T-helper 2 cell (primary cell): Measurements from ENCODE around the gene C11orf68.
A peak's percentile ranks its signal among the peaks of the same experiment; 100 is the strongest.
"Not testable (repeated sequence)": the region's sequence is repeated elsewhere in the genome, so short reads cannot be mapped to it uniquely, and the experiment has no call there.

Experiments
- DNase-seq, 5 experiments: peaks; one replicate each; pipeline versions ENCODE4 v3.0.0 to v3.0.0-alpha.2; 2012 to 2022
- total RNA-seq, 2 donors: gene quantifications; one replicate each; lab custom pipeline; 2026; lab: John Stamatoyannopoulos, UW

Gene C11orf68
- total RNA-seq: 8.1 to 12.0 reads per million in 2 donors

DNA sequence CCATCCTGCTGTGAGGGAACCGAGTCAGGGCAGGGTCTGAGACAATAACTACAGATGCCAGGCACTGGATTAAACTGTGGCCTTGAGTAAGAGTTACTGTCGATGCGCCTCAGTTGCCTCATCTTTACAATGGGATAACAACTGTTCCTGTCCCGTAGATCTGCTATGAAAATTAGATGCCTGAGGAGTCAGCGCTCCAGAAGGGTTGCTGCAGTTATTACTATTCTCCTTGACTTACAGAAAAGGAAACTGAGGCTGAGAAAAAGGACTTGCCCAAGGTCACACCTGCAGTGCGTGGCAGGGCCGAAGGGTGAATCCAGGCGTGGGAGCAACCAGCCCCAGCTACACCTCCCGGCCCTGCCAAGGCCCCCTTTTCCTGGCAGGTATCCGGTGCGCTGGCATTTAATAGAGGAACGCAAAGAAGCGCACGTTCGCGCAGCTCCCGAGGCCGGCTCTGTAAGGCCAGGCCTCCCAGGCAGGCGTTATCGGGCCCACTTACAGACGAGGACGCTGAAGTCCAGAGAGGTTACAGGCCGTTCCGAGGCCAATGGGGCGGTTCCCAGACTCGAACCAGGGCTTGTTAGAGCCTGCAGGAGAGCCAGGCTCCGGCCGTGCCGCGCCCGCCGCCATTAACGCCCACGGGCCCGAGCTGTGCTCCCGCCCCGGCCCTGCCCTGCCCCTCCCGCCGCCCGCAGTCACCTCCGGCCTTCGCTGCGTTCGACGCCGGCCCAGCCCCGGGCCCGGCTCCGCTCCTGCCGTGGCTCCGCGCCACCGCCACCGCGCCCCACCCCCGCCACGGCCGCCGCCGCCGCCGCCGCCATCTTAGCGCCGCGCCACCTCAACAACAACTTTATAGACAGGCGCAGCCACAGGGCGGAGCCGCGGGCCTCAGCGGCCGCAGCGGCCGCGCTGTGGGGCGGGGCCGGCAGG, at the start of gene C11orf68:
Gene C11orf68 (minus strand): TSS at position 852 of the 930 bp plus-strand sequence. CDS start 31 bp downstream, at position 821.
- DNase-seq: no peak

GRCh38 chr11:65967329-65967934, 48.6 kb upstream of the C11orf68 start:
- DNase-seq: no peak

DNA sequence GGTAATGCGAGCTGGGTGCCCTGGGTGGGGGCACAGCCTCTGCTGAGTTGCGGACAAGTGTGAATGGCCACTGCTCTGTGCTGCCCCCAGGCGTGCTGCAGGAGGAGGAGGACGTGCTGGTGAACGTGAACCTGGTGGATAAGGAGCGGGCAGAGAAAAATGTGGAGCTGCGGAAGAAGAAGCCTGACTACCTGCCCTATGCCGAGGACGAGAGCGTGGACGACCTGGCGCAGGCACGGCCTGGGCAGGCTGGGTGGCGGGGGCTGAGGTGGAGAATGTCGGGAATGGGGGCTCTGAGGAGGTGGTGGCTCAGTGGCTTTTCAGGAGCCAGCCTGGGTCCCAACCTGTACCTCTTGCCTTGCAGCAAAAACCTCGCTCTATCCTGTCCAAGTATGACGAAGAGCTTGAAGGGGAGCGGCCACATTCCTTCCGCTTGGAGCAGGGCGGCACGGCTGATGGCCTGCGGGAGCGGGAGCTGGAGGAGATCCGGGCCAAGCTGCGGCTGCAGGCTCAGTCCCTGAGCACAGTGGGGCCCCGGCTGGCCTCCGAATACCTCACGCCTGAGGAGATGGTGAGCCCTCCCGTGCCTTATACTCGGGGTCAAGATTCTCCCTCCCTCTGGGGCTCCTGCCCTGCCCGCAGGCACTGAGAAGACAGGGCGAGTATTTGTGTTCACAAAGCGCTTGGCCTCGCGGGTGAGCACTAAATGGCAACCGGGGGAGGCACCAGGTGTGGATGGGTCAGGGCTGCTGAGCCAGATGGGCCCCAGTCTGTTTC, 47.3 kb upstream of the C11orf68 start:
- no peak for DNase-seq

DNA sequence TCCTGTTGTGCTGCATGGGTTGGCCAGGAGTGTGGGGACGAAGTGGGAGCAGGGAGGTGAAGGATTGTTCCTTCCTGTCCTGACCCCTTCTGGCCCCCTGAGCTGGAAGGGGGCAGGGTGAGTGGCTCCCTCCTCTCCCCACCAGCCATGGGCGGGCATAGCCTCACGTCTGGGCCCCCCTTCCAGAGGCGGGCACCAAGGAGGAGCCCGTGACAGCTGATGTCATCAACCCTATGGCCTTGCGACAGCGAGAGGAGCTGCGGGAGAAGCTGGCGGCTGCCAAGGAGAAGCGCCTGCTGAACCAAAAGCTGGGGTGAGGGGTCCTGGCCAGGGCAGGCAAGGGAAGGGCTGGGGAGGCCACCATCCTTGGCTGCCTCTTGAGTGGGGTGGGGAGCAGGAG, 46.0 kb upstream of the C11orf68 start:
- no peak for DNase-seq

DNA sequence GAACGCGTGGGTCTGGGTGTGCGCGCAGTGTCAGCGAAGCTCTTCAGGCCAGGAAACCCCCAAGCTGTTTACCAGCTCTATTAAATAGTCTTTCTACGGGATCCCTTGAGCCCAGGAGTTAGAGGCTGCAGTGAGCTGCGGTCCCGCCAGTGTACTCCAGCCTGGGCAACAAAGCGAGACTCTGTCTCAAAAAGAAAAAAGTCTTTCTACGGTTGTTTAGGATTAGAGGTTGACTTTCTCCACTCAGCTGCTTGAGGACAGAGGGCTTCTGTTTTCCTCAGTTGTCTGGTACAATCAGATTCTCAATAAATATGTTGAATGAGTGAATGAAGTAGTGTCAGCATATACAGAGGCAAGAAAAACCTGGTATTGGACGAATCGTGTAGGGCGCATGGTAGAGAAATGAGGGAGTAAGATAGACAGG, 43.3 kb upstream of the C11orf68 start:
- DNase-seq: no peak

DNA sequence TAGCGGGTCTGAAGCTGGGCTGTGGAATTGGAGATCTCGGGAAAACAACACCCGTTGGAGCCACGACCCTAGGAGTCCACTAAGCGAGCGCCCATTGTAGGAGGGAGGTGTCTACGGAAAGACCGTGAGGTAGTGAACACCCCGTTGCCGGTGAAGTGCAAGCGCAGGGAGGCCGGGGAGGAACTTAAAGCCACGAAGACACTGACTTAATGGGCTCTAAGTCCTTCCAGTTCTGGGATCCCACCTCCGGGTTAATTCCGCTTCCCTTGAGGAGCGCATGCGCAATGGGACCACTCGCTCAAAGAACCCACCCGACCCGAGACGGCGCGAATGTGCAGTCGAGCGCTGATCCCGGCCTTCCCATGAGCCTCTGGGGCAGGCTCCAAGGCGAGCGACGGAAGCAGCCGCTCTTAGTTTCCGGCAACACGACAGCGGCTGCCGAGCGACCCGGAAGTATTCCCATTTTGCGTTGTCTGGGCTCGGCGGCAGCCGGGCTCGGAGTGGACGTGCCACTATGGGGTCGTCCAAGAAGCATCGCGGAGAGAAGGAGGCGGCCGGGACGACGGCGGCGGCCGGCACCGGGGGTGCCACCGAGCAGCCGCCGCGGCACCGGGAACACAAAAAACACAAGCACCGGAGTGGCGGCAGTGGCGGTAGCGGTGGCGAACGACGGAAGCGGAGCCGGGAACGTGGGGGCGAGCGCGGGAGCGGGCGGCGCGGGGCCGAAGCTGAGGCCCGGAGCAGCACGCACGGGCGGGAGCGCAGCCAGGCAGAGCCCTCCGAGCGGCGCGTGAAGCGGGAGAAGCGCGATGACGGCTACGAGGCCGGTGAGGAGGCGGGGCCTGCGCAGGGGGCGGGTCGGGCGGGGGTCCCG, 42.6 kb upstream of the C11orf68 start, which contains the start of gene SART1:
Gene SART1 (plus strand): TSS at position 468 of the 874 bp plus-strand sequence. CDS start 47 bp downstream, at position 515.
- DNase-seq: peak; percentile 90 to 98 (median 95)

- peak in 1 of 5 experiments; percentile 7 for DNase-seq
Observed at GRCh38 chr11:65960824-65961266, 42.0 kb upstream of the C11orf68 start.

- no peak for DNase-seq
Observed at GRCh38 chr11:65958774-65959420, 40.0 kb upstream of the C11orf68 start.

DNA sequence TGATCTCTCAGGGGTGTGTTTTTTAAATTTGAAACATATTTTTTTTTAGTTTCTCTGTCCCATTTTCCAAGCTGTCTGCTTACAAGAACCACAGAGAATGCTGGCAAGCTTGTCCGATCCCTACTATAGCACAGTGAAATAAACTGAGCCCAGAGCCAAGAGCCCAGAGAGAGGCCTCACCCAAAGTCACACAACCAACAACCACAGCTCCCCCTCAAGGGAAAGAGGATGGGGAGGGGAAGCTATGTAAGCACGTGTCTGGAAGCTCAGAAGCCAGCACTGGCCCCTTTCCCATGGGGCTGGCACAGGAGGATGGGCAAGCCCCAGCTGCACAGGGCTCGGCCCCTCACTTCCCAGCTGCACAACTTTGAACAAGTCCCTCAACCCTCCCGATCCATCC, 39.4 kb upstream of the C11orf68 start:
- no peak for DNase-seq

GRCh38 chr11:65954771-65955170, 35.9 kb upstream of the C11orf68 start:
- no peak for DNase-seq

GRCh38 chr11:65953471-65953870, 34.6 kb upstream of the C11orf68 start:
- no peak for DNase-seq

- DNase-seq: no peak
Observed at GRCh38 chr11:65952052-65952521, 33.2 kb upstream of the C11orf68 start.

DNA sequence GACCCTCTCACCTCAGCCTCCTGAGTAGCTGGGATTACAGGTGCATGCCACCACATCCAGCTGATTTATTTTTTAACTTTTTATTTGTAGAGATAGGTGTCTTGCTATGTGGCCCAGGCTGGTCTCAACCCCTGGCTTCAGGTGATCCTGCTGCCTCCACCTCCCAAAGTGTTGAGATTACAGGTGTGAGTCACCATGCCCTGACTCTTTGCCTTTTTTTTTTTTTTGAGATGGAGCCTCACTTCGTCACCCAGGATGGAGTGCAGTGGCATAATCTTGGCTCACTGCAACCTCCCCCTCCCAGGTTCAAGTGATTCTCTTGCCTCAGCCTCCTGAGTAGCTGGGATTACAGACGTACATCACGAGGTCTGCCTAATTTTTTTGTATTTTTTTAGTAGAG, 32.8 kb upstream of the C11orf68 start:
- DNase-seq: not testable (repeated sequence)

GRCh38 chr11:65950711-65951110, 31.8 kb upstream of the C11orf68 start:
- not testable (repeated sequence) for DNase-seq

GRCh38 chr11:65947603-65948125, 28.8 kb upstream of the C11orf68 start:
- no peak for DNase-seq

DNA sequence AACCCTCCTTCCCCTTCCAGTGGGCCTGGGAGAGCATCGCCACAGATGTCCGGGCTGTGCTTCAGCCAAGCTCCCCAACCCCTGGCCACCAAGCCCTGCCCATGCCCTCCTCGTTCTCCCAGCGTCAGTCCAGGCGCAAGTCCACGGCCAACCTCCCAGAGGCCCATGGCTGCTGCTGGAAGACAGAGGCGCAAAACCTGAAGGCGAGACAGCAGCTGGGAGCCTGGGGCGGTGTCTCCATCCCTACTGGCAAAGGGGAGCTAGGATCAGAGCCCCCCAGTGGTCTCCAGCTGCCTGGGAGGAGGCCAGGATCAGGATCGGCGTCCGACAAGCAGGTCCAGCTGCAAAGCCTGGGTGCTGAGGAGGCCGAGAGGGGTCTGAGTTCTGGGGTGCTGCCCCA, 28.3 kb upstream of the C11orf68 start:
- DNase-seq: no peak

GRCh38 chr11:65946655-65947054, 27.8 kb upstream of the C11orf68 start:
- DNase-seq: no peak

- no peak for DNase-seq
Observed at GRCh38 chr11:65945941-65946558, 27.2 kb upstream of the C11orf68 start.

- no peak for DNase-seq
Observed at GRCh38 chr11:65945430-65945911, 26.6 kb upstream of the C11orf68 start, which contains the start of gene TSGA10IP. TSGA10IP (plus strand) TSS chr11:65945480; CDS start chr11:65945676, 196 bp downstream.

GRCh38 chr11:65944767-65945166, 25.9 kb upstream of the C11orf68 start:
- DNase-seq: no peak
